Ovary (tissue), 9 donors: ENCODE data around the gene TBCK. TPM values are rescaled to one million over a fixed set of nuclear protein-coding genes. Genes with fewer than 3 reads are reported as not detected.

Experiments used
- DNase-seq, 5 donors: peaks; one replicate each; pipeline ENCODE4 v3.0.0-alpha.2; 2019 to 2020
- H3K27ac ChIP-seq, 2 donors: fragments of 200-600 bp; one replicate each; pipeline versions ENCODE4 v1.5.1 to v1.8.0; 2019 to 2022
- H3K27me3 ChIP-seq: fragments of 200-600 bp; one replicate; pipeline ENCODE4 v1.8.0; 2022
- H3K36me3 ChIP-seq: fragments of 200-600 bp; sonication (generic); one replicate; pipeline ENCODE4 v1.5.1; 2019
- H3K4me1 ChIP-seq: one replicate; pipeline ENCODE4 v1.8.1; 2013; ENCODE audit warnings: mild to moderate bottlenecking, moderate library complexity; ENCODE audit not compliant: insufficient read depth
- H3K4me3 ChIP-seq: fragments of 200-600 bp; sonication (generic); one replicate; pipeline ENCODE4 v1.5.1; 2017
- H3K9me3 ChIP-seq, 2 donors: fragments of 200-600 bp in 1 of 2; sonication (generic) in 1 of 2; one replicate each; pipeline versions ENCODE4 v1.5.1 to v1.8.1; 2013 to 2019; ENCODE audit warnings: mild to moderate bottlenecking in 1 of 2, moderate library complexity in 1 of 2
- EP300 ChIP-seq: sonication (generic); formaldehyde crosslinking; IDR thresholded peaks from one replicate; pipeline ENCODE4 v1.6.1; 2017; ENCODE audit warnings: antibody characterized with exemption
- POLR2A ChIP-seq: fragments of 450-650 bp; IDR thresholded peaks from one replicate; pipeline ENCODE4 v1.6.1; 2017; ENCODE audit warnings: antibody characterized with exemption, mild to moderate bottlenecking, moderate library complexity
- WGBS, 3 donors: extraction: QIAGEN DNeasy Blood & Tissue Kit in 1 of 3; methylation state at CpG; one replicate each; pipeline versions ENCODE4 v1.1.5 to v1.1.7; 2013 to 2017; 5-methylcytosine and 5-hydroxymethylcytosine counted together
- intact Hi-C, 4 donors: fragments of 100-400 bp; cut with DNase I; formaldehyde crosslinking; loops; one replicate each; pipeline versions ENCODE4 v1.11.0 to v1.15.1; 2022 to 2023
- polyA plus RNA-seq, 2 donors: library from polyadenylated mRNA; stranded (reverse); fragments of 200-250 nt in 1 of 2; fragments of 350-450 nt in 1 of 2; fragmentation: Illumina TruSeq in 1 of 2; extraction: RNeasy Lipid Tissue Mini Kit (QIAGEN cat#74804) in 1 of 2; gene quantifications; one replicate each; pipeline ENCODE4 v1.2.3, GENCODE V29; 2013 to 2014
- total RNA-seq, 7 donors: library from RNA; depleted of rRNA in 2 of 7; stranded (reverse); fragments of >200 nt in 2 of 7; fragmentation: NEBNext Ultra II Directional in 3 of 7; extraction: Animal tissue kit (Norgen Biotek cat#: 25700) in 3 of 7; gene quantifications; one replicate each; pipeline versions ENCODE4 v1.1.0 to v1.2.4, GENCODE V29; 2016 to 2023
- TF ChIP-seq, protein P1 (sequence below), 3 donors: fragments of 450-650 bp in 2 of 3; fragments of 200-600 bp in 1 of 3; IDR thresholded peaks; one replicate each; pipeline versions ENCODE4 v1.5.1 to v1.8.0; 2016 to 2022; ENCODE audit warnings: antibody characterized with exemption in 3 of 3, mild to moderate bottlenecking in 1 of 3
- donor health status: DM: no; HTN: no; CAD: no; lungs with moderate emphysema.
- donor health status: DM: no; HTN: no; CAD: no.
- donor health status: Bipolar disorder and iron deficiency.
- donor health status: DM: yes; HTN: yes; CAD: no.
- donor health status: DM: no; HTN: no; CAD: no.
- donor health status: DM: yes; HTN: yes; CAD: no.

Gene TBCK
- total and polyA plus RNA-seq, 9 donors: 13.6 to 50.1 (median 39.1) TPM

DNA sequence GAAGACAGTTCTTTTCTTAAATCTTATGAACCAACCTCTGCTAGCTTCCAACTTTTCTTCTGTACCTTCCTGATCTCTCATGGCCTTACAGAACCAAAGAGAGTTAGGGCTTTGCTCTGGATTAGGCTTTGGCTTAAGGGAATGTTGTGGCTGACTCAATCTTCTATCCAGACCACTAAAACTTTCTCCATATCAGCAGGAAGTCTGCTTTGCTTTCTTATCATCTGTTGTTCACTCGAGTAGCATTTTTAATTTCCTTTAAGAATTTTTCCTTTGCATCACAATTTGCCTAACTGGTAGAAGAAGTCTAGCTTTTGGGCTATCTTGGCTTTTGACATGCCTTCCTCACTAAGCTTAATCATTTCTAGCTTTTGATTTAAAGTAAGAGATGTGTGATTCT is 167.0 kb downstream of the TBCK start:
- no peak for DNase-seq
- Histone ChIP-seq H3K4me3 (no peak overlapping the region), H3K27me3 (no peaks in the 10 kb centered on the region), H3K36me3 (no peaks in the 10 kb centered on the region), H3K4me1 (no peaks in the 10 kb centered on the region), H3K9me3 (peaks cover 0 to 4% of the 10 kb centered on the region in 2 donors), H3K27ac (no peak overlapping the region)
- intact Hi-C loops: no loop called here
- TF ChIP-seq, protein P1, sequence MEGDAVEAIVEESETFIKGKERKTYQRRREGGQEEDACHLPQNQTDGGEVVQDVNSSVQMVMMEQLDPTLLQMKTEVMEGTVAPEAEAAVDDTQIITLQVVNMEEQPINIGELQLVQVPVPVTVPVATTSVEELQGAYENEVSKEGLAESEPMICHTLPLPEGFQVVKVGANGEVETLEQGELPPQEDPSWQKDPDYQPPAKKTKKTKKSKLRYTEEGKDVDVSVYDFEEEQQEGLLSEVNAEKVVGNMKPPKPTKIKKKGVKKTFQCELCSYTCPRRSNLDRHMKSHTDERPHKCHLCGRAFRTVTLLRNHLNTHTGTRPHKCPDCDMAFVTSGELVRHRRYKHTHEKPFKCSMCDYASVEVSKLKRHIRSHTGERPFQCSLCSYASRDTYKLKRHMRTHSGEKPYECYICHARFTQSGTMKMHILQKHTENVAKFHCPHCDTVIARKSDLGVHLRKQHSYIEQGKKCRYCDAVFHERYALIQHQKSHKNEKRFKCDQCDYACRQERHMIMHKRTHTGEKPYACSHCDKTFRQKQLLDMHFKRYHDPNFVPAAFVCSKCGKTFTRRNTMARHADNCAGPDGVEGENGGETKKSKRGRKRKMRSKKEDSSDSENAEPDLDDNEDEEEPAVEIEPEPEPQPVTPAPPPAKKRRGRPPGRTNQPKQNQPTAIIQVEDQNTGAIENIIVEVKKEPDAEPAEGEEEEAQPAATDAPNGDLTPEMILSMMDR (IDR thresholded peaks at IDR 0.05): no peak
- TF ChIP-seq EP300 (no peak), POLR2A (no peak)
- 66 to 83% (median 70%) methylated on average over 1 of the region's 1 CpG for WGBS, 3 donors

DNA sequence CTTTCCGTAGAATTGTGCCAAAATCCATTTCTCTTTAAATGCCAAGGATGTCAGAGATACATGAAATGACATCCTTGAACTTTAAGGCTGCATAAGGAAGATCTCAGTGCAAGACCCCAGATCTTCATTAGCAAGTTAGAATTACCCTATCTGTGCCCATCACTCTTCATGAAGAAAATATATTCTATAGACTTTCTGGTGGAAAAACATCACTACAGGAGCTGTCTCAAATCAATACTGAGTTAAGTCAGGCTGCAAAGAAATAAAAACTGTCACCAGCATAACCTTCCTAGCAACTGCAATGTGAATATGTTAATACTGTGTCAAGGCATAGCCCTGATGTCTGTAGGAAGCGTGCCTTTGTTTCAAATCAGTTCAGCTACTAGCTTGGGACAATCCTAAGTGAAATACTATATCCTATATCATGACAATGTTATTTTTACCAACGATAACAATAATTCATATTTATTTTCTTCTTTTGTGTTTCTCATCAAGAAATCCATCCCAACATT is 173.3 kb downstream of the TBCK start:
- intact Hi-C loops: no loop called here
- 73 to 81% (median 80%) methylated on average over 3 of the region's 3 CpGs for WGBS, 3 donors
- TF ChIP-seq, protein P1 (IDR thresholded peaks at IDR 0.05): no peak
- TF ChIP-seq POLR2A (no peak), EP300 (no peak)

DNA sequence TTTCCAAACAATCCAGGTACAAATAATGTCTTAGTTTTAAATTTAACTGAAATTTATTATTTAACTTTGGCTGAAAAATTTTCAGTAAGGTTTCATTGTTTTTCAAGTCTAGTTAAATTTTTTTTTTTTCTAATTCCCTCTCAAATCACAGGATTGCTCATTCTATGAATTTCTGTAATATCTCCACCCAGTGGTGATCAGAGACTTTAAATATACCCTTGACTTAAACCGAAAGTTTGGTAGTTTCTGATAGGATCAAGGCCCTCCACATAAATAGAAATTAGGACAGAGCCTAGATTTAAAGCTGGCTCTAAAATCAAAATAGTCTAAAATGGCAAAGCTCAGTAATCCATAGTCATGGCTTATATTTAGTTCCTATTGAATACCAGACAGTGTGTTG is 175.4 kb downstream of the TBCK start:
- Histone ChIP-seq H3K27ac (no peak overlapping the region), H3K27me3 (no peaks in the 10 kb centered on the region), H3K9me3 (no peaks in the 10 kb centered on the region), H3K4me3 (no peak overlapping the region), H3K36me3 (no peaks in the 10 kb centered on the region), H3K4me1 (no peaks in the 10 kb centered on the region)
- TF ChIP-seq, protein P1 (IDR thresholded peaks at IDR 0.05): no peak
- no peak for TF ChIP-seq POLR2A
- no peak for TF ChIP-seq EP300
- intact Hi-C loops: no loop called here
- WGBS, 3 donors: 83 to 91% (median 83%) methylated on average over 1 of the region's 1 CpG
- DNase-seq: no peak

More for the DNA sequence above, 173.3 kb downstream of the TBCK start:
- Histone ChIP-seq H3K36me3 (no peaks in the 10 kb centered on the region), H3K27me3 (no peaks in the 10 kb centered on the region), H3K27ac (no peak overlapping the region), H3K4me1 (no peaks in the 10 kb centered on the region), H3K9me3 (peaks cover 0 to 4% of the 10 kb centered on the region in 2 donors), H3K4me3 (no peak overlapping the region)
- no peak for DNase-seq

DNA sequence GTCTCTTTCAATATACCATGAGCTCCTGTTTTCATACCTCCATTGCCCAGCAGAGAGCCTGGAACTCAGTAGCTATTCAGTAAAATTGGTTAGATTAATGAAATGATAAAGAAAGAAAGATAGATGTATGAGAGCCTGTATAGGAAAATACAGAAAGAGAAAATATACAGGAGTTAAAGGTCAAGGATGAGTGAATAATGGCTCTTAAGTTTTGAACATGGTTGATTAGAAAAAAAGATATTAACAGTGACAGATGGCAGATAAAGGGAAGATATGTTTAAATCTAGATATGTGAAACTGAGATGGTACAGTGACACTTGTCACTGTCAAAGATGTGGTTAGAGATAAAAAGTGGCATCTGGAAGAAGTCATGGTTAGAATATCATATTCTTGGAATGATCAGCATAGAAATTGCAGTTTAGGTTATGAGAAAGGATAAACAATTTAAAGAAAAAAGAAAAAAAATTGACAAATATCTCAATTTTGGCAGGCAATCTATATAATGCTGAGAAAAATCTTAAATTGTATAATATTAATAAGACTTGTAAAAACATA is 179.2 kb downstream of the TBCK start:
- no peaks in the 10 kb centered on the region for H3K27me3 ChIP-seq
- no peaks in the 10 kb centered on the region for H3K9me3 ChIP-seq
- no peak overlapping the region for H3K4me3 ChIP-seq
- intact Hi-C loops: no loop called here
- H3K4me1 ChIP-seq: no peaks in the 10 kb centered on the region
- no peak for DNase-seq
- H3K27ac ChIP-seq: no peak overlapping the region
- TF ChIP-seq POLR2A (no peak), EP300 (no peak)
- TF ChIP-seq, protein P1 (IDR thresholded peaks at IDR 0.05): no peak
- H3K36me3 ChIP-seq: no peaks in the 10 kb centered on the region
